K562 (cell line): ENCODE data around the gene CRB2. TPM values are rescaled to one million over a fixed set of nuclear protein-coding genes. Genes with fewer than 3 reads are reported as not detected.

Source experiments
- ATF2 ChIP-seq: sonication (generic); formaldehyde crosslinking; IDR thresholded peaks from 2 replicates; pipeline ENCODE4 v1.8.1; 2022; ENCODE audit warnings: missing genetic modification reagents
- BHLHE40 ChIP-seq: IDR thresholded peaks from 2 replicates; pipeline ENCODE4 v1.6.1; 2011; ENCODE audit warnings: low read length, improper control_type of control experiment
- BRD4 ChIP-seq: fragments of 200-600 bp; sonication (generic); IDR thresholded peaks from 2 replicates; pipeline ENCODE4 v1.6.1; 2017; ENCODE audit warnings: inconsistent platforms
- CAMTA2 ChIP-seq: fragments of 250-450 bp; sonication (Bioruptor Pico); conservative IDR thresholded peaks from 2 replicates; pipeline ENCODE4 v1.5.1; 2022
- ELK3 ChIP-seq: fragments of 450-650 bp; formaldehyde crosslinking; IDR thresholded peaks from 2 replicates; pipeline ENCODE4 v1.4.0; 2020; ENCODE audit warnings: mild to moderate bottlenecking
- KDM5B ChIP-seq: fragments of 200-600 bp; sonication (generic); IDR thresholded peaks from 2 replicates; pipeline ENCODE4 v1.6.1; 2012; ENCODE audit warnings: low read depth, mild to moderate bottlenecking, moderate library complexity, low read length, control low read depth, inconsistent platforms; ENCODE audit not compliant: insufficient replicate concordance
- MAZ ChIP-seq, 2 experiments: fragments of 450-650 bp in 1 of 2; sonication (generic) in 1 of 2; formaldehyde crosslinking; IDR thresholded peaks in 1 of 2; conservative IDR thresholded peaks in 1 of 2; 2 replicates each; pipeline versions ENCODE4 v1.4.0 to v1.5.0; 2020; ENCODE audit warnings: mild to moderate bottlenecking in 1 of 2, missing genetic modification reagents in 1 of 2
- MCM5 ChIP-seq: fragments of 450-650 bp; IDR thresholded peaks from 2 replicates; pipeline ENCODE4 v1.6.1; 2016; ENCODE audit warnings: low read depth
- MXD1 ChIP-seq: fragments of 250-450 bp; sonication (Bioruptor Pico); IDR thresholded peaks from 2 replicates; pipeline ENCODE4 v1.8.0; 2021; ENCODE audit warnings: borderline replicate concordance, mild to moderate bottlenecking, moderate library complexity; ENCODE audit not compliant: poor library complexity, severe bottlenecking
- NKRF ChIP-seq: fragments of 450-650 bp; IDR thresholded peaks from 2 replicates; pipeline ENCODE4 v1.6.1; 2016; ENCODE audit warnings: borderline replicate concordance
- PCBP2 ChIP-seq: fragments of 200-400 bp; formaldehyde crosslinking; IDR thresholded peaks from 2 replicates; pipeline ENCODE4 v1.6.1; 2018; ENCODE audit warnings: low read length, low read depth, mild to moderate bottlenecking, moderate library complexity; ENCODE audit not compliant: poor library complexity, severe bottlenecking
- PKNOX1 ChIP-seq: fragments of 450-650 bp; IDR thresholded peaks from 2 replicates; pipeline ENCODE4 v1.6.1; 2016
- POLR2AphosphoS2 ChIP-seq: IDR thresholded peaks from 2 replicates; pipeline ENCODE4 v1.6.1; 2012; ENCODE audit warnings: low read length, improper control_type of control experiment
- PPARD ChIP-seq: fragments of 250-450 bp; sonication (Bioruptor Pico); IDR thresholded peaks from 2 replicates; pipeline ENCODE4 v1.8.0; 2022; ENCODE audit warnings: inconsistent platforms, mild to moderate bottlenecking, moderate library complexity
- TEAD4 ChIP-seq, 2 experiments: sonication (generic) in 1 of 2; formaldehyde crosslinking in 1 of 2; IDR thresholded peaks; 2 replicates each; pipeline versions ENCODE4 v1.6.1 to v1.8.0; 2012 to 2022; ENCODE audit warnings: borderline replicate concordance in 1 of 2, inconsistent platforms in 1 of 2, low read length in 1 of 2, mild to moderate bottlenecking in 1 of 2, missing genetic modification reagents in 1 of 2
- ZBTB34 ChIP-seq: fragments of 250-450 bp; sonication (Bioruptor Pico); IDR thresholded peaks from 2 replicates; pipeline ENCODE4 v1.8.0; 2021; ENCODE audit warnings: mild to moderate bottlenecking, moderate library complexity
- ZBTB43 ChIP-seq: sonication (generic); formaldehyde crosslinking; IDR thresholded peaks from 2 replicates; pipeline ENCODE4 v1.8.0; 2023; ENCODE audit warnings: mild to moderate bottlenecking, missing genetic modification reagents
- ZNF431 ChIP-seq: sonication (generic); formaldehyde crosslinking; IDR thresholded peaks from 2 replicates; pipeline ENCODE4 v1.8.0; 2022; ENCODE audit warnings: mild to moderate bottlenecking, missing genetic modification reagents
- ZSCAN29 ChIP-seq: fragments of 450-650 bp; IDR thresholded peaks from 2 replicates; pipeline ENCODE4 v1.6.1; 2017
- polyA plus RNA-seq, 8 experiments: library from polyadenylated mRNA; depleted of rRNA in 4 of 8; stranded (reverse) in 5 of 8; unstranded in 3 of 8; fragments of >200 nt; fragmentation: Nextera tagmentation in 2 of 8; fragmentation: Illumina TruSeq in 1 of 8; extraction: Ambion mirVana in 2 of 8; extraction: Trizol in 1 of 8; gene quantifications; 2 replicates each; pipeline versions ENCODE4 v1.2.1 to v1.2.3, GENCODE V29; 2011 to 2014; ENCODE audit warnings: inconsistent platforms in 1 of 8, missing spikeins in 1 of 8
- total RNA-seq, 7 experiments: library from RNA; depleted of rRNA in 6 of 7; stranded (reverse); fragments of >200 nt in 6 of 7; fragmentation: Illumina TruSeq in 2 of 7; extraction: Trizol in 2 of 7; gene quantifications; 2 replicates each; pipeline versions ENCODE4 v1.2.1 to v1.2.3, GENCODE V29; 2011 to 2021; ENCODE audit warnings: low replicate concordance in 1 of 7

Gene CRB2
- total and polyA plus RNA-seq, 9 of the 15 experiments (the other 6 are each of a cell fraction or from before 2014, with no cell fraction given): 0.13 to 1.2 (median 0.25) TPM; not detected in 2

GRCh38 chr9:123326662-123327093 is 29.3 kb upstream of the CRB2 start (continued):
- TF ChIP-seq PKNOX1 (no peak), ZBTB43 (no peak; the same call in 1 of the 2 replicates), ZSCAN29 (no peak), TEAD4 (IDR thresholded peaks at IDR 0.05; ENCODE audit: low read length) (0 out of 2 replicates have a peak, but pooled peaks have one; percentile 16), TEAD4 (CRISPR knock-in tag; IDR thresholded peaks at IDR 0.05; ENCODE audit: borderline replicate concordance) (0 out of 2 replicates have a peak, but pooled peaks have one; percentile 16), CAMTA2 (no peak), MAZ (CRISPR knock-in tag; conservative IDR thresholded peaks at IDR 0.05 in 1 of 2, IDR thresholded peaks at IDR 0.05 in 1 of 2) (peak in 1 of 2 experiments; percentile 32; a peak in 1 of 4 replicates), ZBTB34 (CRISPR knock-in tag) (no peak), NKRF (no peak), ZNF431 (CRISPR knock-in tag) (peak; percentile 84; the same call in 1 of the 2 replicates), ATF2 (CRISPR knock-in tag) (0 out of 2 replicates have a peak, but pooled peaks have one; percentile 54), KDM5B (peak; percentile 23), BHLHE40 (peak; percentile 90), MCM5 (no peak), POLR2AphosphoS2 (no peak), PPARD (CRISPR knock-in tag) (no peak), ELK3 (CRISPR knock-in tag) (no peak), PCBP2 (no peak), BRD4 (no peak), MXD1 (no peak)
